Forelimb muscle (tissue), 1 donor: Measurements from ENCODE around the gene ASCL5. TPM values are rescaled to one million over a fixed set of nuclear protein-coding genes. Genes with fewer than 3 reads are reported as not detected.

ENCODE experiments used
- DNase-seq: peaks from one replicate; pipeline ENCODE4 v3.0.0-alpha.2; 2013; ENCODE audit warnings: low read depth
- polyA plus RNA-seq: library from polyadenylated mRNA; unstranded; fragments of 120-200 nt; gene quantifications from one replicate; pipeline ENCODE4 v1.2.1, GENCODE V29; 2013; ENCODE audit not compliant: insufficient read length

Gene ASCL5
- polyA plus RNA-seq, 1 donor: 0.32 TPM

- DNase-seq: no peak
Observed at GRCh38 chr1:201153474-201154388, 26.7 kb upstream of the ASCL5 start.

DNA sequence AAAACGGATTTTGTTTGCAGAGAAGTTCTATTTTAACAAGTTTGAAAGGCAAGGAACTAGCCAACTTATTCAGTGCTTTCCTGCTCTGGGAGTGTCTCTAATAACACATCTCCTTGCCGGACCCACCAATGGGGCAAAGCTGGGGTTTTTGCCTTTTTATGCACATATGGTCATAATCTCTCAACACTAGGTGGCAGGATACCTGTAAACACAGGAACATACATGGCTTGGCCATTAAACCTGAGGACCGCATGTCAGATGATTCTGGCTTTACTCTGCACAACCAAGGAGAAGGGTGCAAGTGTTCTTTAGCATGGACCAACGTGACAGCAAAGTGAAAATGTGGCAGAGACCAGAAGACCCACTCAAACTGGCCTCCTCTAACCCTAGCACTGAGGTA is 22.4 kb upstream of the ASCL5 start:
- no peak for DNase-seq

GRCh38 chr1:201147396-201148015 is 20.5 kb upstream of the ASCL5 start:
- DNase-seq: no peak

- DNase-seq: no peak
Observed at GRCh38 chr1:201146626-201147390, 19.8 kb upstream of the ASCL5 start.

GRCh38 chr1:201145816-201146215 is 18.8 kb upstream of the ASCL5 start:
- no peak for DNase-seq

DNA sequence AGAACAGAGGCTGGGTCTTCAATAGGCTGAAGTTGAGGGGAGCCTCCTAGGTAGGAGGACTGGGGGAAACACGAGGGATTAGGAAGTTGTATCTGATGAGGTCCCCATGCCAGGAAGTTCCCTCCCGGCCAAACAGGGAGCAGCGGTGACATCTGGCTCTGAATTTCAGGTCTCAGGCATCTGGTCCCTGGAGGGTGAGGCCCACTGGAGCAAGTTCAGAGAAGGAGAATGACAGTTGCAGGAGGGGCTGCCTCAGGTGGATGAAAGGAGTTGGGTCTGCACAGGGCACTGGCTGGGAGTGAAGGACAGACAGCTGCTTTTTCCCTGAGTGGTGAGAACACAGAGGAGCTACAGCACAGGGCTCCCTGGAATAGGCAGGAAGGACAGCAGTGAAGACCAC is 18.1 kb upstream of the ASCL5 start:
- no peak for DNase-seq

DNA sequence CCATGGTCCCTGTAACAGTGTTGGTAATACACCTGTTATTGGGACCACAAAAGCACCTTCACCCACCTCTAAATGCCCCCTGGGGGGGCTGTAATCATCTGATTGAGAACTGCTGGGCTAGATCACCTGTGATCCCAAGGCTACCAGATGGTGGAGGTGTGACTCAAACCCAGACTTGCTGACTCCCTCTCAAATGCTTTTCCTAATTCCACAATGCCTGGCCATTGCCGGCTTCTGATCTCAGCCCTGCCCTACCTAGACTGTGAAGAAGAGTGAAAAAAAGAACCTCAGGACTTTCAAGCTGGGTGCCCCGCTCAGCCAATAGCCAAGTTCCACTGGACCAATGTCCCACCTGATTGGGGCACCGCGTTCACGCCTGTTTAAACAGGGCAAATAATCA is 17.7 kb upstream of the ASCL5 start:
- no peak for DNase-seq

DNA sequence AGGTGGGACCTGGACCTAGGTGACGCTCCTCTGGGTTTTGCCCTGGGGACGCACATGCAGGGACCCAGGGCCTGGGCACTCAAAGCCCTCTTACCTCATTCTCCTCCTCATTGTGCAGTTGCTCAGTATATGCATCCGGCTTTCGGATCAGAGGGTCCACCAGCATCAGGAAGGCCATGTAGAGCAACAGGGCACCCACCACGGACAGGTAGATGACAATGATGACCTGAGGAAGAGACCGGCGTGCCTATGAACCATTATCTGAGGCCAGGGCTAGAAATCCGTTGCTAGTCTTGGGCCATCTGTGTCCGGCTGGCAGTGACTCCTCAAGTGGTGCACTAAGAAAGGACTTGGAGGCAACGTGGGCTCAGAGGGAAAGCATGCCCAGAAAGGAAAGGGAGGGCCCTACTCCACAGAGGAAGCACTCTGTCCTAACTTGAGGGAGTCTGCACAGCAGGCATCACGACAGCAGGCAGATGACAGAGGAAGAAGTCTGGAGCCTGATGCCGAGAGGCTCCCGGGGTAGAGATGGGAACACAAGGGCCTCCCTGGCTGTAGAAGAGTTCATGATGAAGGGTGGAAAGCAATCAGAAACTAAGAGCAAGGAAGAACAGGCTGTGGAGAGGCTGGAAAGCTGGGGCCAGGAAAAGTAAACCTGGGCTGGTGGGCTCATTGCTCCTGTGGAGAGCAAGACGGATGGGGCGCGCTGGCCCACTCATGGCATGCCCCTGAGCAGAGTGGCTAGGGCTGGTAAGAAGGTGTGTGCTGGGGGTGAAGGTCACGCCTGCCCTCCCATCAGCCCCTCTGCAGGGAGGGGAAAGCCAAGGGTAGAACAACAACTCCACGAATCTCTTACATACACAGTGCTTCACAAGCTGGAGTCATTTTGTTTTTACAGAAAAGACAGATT is 17.0 kb upstream of the ASCL5 start:
- DNase-seq: no peak

DNA sequence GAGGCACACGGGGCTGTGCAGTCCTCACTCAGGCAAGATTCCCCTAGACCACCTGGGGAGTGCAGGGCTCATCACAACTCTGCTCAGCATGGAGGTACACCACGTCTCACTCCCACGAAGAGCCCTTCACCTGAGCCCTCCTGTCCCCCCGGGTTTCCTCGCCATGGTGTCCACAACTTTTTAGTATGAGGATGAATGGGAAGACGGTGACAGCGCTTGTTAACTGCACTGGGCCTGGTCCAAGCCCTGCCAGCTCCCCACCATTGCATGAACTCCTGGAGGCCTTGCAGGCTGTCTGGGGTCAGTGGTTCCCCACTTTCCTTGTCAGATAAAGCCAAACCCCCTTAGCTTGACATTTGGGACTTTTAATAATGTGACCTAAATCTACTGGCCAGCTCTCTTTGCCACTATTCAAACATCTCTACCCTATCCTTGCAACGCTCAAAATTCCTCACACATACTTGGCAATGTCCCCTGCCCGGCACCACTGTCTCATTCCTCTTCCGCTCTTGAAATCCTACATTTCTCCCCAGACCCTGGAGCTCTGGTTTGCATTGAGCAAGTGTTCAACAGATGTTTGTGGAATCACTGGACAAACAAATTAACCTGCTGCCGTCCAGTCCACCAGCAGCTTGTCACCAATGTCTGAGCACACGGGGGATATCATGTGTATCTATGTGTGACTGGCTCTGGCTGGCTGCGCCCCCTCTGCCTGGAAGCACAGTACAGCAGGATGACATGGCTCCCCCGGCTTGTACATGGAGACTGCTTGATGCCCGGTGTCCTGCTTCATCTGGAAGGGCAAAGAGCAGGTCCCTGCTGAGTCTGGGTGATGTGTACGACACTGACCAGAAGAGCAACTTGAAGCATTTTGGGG is 16.1 kb upstream of the ASCL5 start:
- DNase-seq: no peak

DNA sequence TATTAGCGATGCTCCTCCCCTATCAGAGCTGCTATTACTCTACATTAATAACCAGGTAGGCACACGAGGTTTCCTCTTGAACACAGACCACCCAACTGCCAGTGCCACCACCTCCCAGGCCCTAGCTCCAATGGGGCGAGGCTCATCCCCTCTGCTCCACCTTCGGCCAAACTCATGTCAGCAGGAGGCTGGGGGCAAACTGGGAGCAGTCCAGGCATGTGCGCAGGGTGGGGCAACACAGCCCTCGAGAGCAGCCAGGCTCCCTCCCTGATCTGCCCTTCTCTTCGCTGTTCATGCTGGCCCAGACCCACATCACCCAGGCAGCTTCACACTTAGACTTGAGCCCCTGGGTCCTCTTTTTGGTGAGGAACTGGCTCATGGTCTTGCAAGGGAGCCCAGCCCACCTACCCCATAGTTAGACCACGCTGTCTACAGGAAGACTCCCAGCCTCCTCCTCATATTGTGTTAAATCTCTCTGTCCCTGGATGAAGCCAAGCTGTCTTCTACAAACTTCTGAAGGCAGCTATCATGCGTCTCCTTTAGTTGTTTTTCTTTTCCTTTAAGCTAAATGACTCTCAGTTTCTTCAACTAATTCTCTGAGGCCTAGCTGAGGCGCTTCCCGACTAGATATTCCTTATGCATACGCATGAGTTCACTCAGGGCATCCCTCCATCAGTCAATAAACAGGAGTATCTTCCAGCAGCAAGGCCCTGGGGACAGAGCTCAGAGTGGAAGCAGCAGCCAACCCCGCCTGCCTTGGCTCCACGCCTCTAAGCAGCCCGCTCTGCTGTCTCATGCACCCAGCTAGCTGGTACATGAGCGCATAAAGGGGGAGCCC is 15.2 kb upstream of the ASCL5 start:
- DNase-seq: peak; percentile 57

DNA sequence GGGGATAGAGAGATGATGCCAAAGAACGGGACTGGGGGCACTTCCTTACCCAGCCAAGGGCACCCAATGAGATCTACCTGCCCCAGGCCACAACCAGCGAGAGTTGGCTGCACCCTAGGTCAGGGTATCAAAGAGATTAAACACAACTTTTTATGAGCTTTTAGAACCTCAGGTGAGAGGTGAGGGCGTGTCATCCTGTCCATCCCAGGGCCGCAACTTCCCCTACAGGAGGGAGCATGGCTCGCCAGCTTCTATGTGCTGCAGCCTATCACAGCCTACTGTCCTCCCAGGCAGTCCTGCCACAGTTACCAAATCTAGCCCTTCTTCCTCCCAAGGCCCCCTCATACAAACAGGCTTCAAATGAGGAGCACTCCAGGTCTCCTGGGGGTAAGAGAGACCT is 14.4 kb upstream of the ASCL5 start:
- no peak for DNase-seq

DNA sequence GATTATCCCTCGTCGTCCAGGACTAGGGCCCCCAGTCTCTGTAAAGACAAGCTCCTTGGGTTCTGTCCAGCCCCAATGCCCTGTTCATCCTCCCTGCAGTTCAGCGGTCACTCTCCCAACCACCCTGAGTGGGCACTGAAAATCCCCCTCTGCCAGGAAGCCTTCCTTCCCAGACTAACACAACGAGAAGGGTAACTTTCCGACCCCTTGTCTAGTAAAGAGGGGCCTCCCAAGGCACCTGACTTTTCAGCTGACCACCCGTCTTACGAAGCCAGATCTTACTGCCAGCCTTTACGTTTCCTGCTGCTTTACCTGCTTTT is 13.9 kb upstream of the ASCL5 start:
- no peak for DNase-seq

GRCh38 chr1:201140235-201140940 is 13.4 kb upstream of the ASCL5 start:
- DNase-seq: no peak

GRCh38 chr1:201139756-201140155 is 12.8 kb upstream of the ASCL5 start:
- DNase-seq: no peak

- DNase-seq: no peak
Observed at GRCh38 chr1:201139306-201139705, 12.3 kb upstream of the ASCL5 start.

- no peak for DNase-seq
Observed at GRCh38 chr1:201138311-201138840, 11.4 kb upstream of the ASCL5 start.

- no peak for DNase-seq
Observed at GRCh38 chr1:201137579-201138310, 10.8 kb upstream of the ASCL5 start.

- no peak for DNase-seq
Observed at GRCh38 chr1:201137024-201137392, 10.0 kb upstream of the ASCL5 start.
